Psoas muscle (tissue), 8 donors: ENCODE data around the gene RTL9. TPM values are rescaled to one million over a fixed set of nuclear protein-coding genes. Genes with fewer than 3 reads are reported as not detected.
A peak's percentile ranks its signal among the peaks of the same experiment; 100 is the strongest.

Experiments
- ATAC-seq, 4 donors: fragments of 200-7000 bp; cut with Tn5 transposase; one replicate each; pipeline ENCODE4 v1.9.1; 2020; ENCODE audit warnings: moderate library complexity in 3 of 4, mild to moderate bottlenecking in 2 of 4
- DNase-seq, 2 donors: peaks; one replicate each; pipeline ENCODE4 v3.0.0-alpha.2; 2020
- H3K27ac ChIP-seq: fragments of 200-600 bp; one replicate; pipeline ENCODE4 v1.8.0; 2022
- H3K27me3 ChIP-seq, 3 donors: fragments of 200-600 bp in 1 of 3; one replicate each; pipeline versions ENCODE4 v1.6.1 to v1.8.0; 2013 to 2022; ENCODE audit warnings: low read length in 2 of 3, mild to moderate bottlenecking in 2 of 3, moderate library complexity in 1 of 3; ENCODE audit not compliant: insufficient read depth in 3 of 3
- H3K36me3 ChIP-seq, 2 donors: fragments of 200-600 bp in 1 of 2; one replicate each; pipeline versions ENCODE4 v1.6.1 to v1.8.0; 2013 to 2022; ENCODE audit warnings: low read depth in 1 of 2, mild to moderate bottlenecking in 1 of 2, moderate library complexity in 1 of 2; ENCODE audit not compliant: insufficient read depth in 1 of 2
- H3K4me1 ChIP-seq: fragments of 200-600 bp; one replicate; pipeline ENCODE4 v1.8.0; 2022
- H3K4me3 ChIP-seq: fragments of 200-600 bp; one replicate; pipeline ENCODE4 v1.8.0; 2022; ENCODE audit warnings: mild to moderate bottlenecking
- H3K9me3 ChIP-seq: fragments of 200-600 bp; one replicate; pipeline ENCODE4 v1.8.0; 2022
- CTCF ChIP-seq: fragments of 200-600 bp; IDR thresholded peaks from one replicate; pipeline ENCODE4 v1.8.0; 2022; ENCODE audit warnings: antibody characterized with exemption
- WGBS, 3 donors: extraction: QIAGEN DNeasy Blood & Tissue Kit; methylation state at CpG; one replicate each; pipeline versions ENCODE4 v1.1.6 to v1.1.7; 2013; 5-methylcytosine and 5-hydroxymethylcytosine counted together
- intact Hi-C, 2 donors: fragments of 100-400 bp; cut with DNase I; formaldehyde crosslinking; loops; one replicate each; pipeline versions ENCODE4 v1.11.0 to v1.14.2; 2022
- polyA plus RNA-seq, 3 donors: library from polyadenylated mRNA; stranded (reverse); fragments of 200-250 nt; gene quantifications; one replicate each; pipeline ENCODE4 v1.2.3, GENCODE V29; 2013
- total RNA-seq, 4 donors: library from RNA; stranded (reverse); fragmentation: NEBNext Ultra II Directional in 2 of 4; extraction: Animal tissue kit (Norgen Biotek cat#: 25700) in 2 of 4; gene quantifications; one replicate each; pipeline versions ENCODE4 v1.2.1 to v1.2.4, GENCODE V29; 2021 to 2023
- donor health status: healthy with polysubstance abuse.
- donor health status: DM: no; HTN: no; CAD: no; lungs with moderate emphysema.
- donor health status: Bipolar disorder and iron deficiency.
- donor health status: healthy.
- donor health status: DM: yes; HTN: yes; CAD: no.
- donor health status: DM: no; HTN: no; CAD: no.
- donor health status: DM: no; HTN: no; CAD: no.
- donor health status: DM: yes; HTN: yes; CAD: no.

RTL9 gene
- total and polyA plus RNA-seq, 7 donors = 0.03 to 0.64 (median 0.08) TPM; not detected in 1

GRCh38 chrX:110397339-110397738, 38.7 kb downstream of the RTL9 start:
- H3K27me3 ChIP-seq = peaks cover 0 to 29% (median 0%) of the 10 kb centered on the region in 3 donors
- no peak overlapping the region for H3K27ac ChIP-seq
- peaks cover 3% of the 10 kb centered on the region for H3K4me1 ChIP-seq
- no peak for TF ChIP-seq CTCF
- intact Hi-C loops = no loop called here
- H3K4me3 ChIP-seq = no peak overlapping the region
- ATAC-seq = peak; percentile 92 to 97 (median 94)
- DNase-seq = no peak
- no peaks in the 10 kb centered on the region for H3K9me3 ChIP-seq
- H3K36me3 ChIP-seq = no peaks in the 10 kb centered on the region

GRCh38 chrX:110397904-110398303, 39.3 kb downstream of the RTL9 start:
- Histone ChIP-seq H3K4me3 (no peak overlapping the region), H3K27ac (no peak overlapping the region), H3K27me3 (peaks cover 0 to 29% (median 0%) of the 10 kb centered on the region in 3 donors), H3K36me3 (no peaks in the 10 kb centered on the region), H3K9me3 (no peaks in the 10 kb centered on the region), H3K4me1 (peaks cover 3% of the 10 kb centered on the region)
- ATAC-seq = no peak
- DNase-seq = no peak
- TF ChIP-seq CTCF = no peak
- WGBS, 3 donors = 54 to 84% (median 78%) methylated on average over 6 of the region's 6 CpGs
- intact Hi-C loops = no loop called here

GRCh38 chrX:110399497-110399896, 40.8 kb downstream of the RTL9 start:
- no peak for ATAC-seq
- Histone ChIP-seq H3K4me1 (peaks cover 3% of the 10 kb centered on the region), H3K4me3 (no peak overlapping the region), H3K9me3 (no peaks in the 10 kb centered on the region), H3K27me3 (peaks cover 0 to 27% (median 0%) of the 10 kb centered on the region in 3 donors), H3K36me3 (no peaks in the 10 kb centered on the region), H3K27ac (no peak overlapping the region)
- TF ChIP-seq CTCF = no peak
- intact Hi-C loops = no loop called here
- WGBS, 3 donors = 77 to 95% (median 94%) methylated on average over 5 of the region's 5 CpGs
- no peak for DNase-seq

GRCh38 chrX:110399966-110400365, 41.3 kb downstream of the RTL9 start:
- DNase-seq = no peak
- Histone ChIP-seq H3K4me1 (peaks cover 3% of the 10 kb centered on the region), H3K4me3 (no peak overlapping the region), H3K27me3 (peaks cover 0 to 22% (median 0%) of the 10 kb centered on the region in 3 donors), H3K9me3 (no peaks in the 10 kb centered on the region), H3K27ac (no peak overlapping the region), H3K36me3 (no peaks in the 10 kb centered on the region)
- WGBS, 3 donors = 74 to 92% (median 92%) methylated on average over 3 of the region's 3 CpGs
- no peak for ATAC-seq
- TF ChIP-seq CTCF = no peak
- intact Hi-C loops = no loop called here

- DNase-seq = no peak
- H3K36me3 ChIP-seq = no peaks in the 10 kb centered on the region
- 68 to 98% (median 88%) methylated on average over 3 of the region's 3 CpGs for WGBS, 3 donors
- no peak for TF ChIP-seq CTCF
- no peaks in the 10 kb centered on the region for H3K9me3 ChIP-seq
- intact Hi-C loops = no loop called here
- ATAC-seq = no peak
- H3K4me3 ChIP-seq = no peak overlapping the region
- H3K27ac ChIP-seq = no peak overlapping the region
- peaks cover 0 to 20% (median 0%) of the 10 kb centered on the region in 3 donors for H3K27me3 ChIP-seq
- peaks cover 3% of the 10 kb centered on the region for H3K4me1 ChIP-seq
Observed at GRCh38 chrX:110401135-110401534, 42.5 kb downstream of the RTL9 start.
